ENCODE results near the gene SETD7. TPM values are rescaled to one million over a fixed set of nuclear protein-coding genes. Genes with fewer than 3 reads are reported as not detected.

The SETD7 gene
- total RNA-seq, 2 donors from 2014 or later, result 25.5 to 29.5 TPM

DNA sequence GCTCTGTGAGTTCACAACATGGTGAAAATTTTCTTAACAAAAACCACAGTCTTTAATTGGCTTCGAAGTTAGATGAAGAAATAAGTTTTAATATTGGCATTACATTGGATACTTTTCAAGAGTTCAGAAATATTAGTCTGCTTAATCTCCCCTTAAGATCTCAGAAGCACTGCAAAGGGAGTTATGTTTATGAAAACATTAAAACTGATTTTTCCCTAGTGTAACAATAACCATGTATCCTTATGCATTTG is 1.5 kb downstream of the SETD7 start:
- Histone ChIP-seq H3K36me3 (no peaks in the 10 kb centered on the region), H3K4me1 (no peaks in the 10 kb centered on the region), H3K9me3 (no peaks in the 10 kb centered on the region), H3K9ac (ENCODE audit: low read depth in 2 of 2, low read length in 2 of 2) (peak overlapping the region in 1 of 2 donors; percentile 94), H3K4me3 (no peak overlapping the region), H3K27ac (peak overlapping the region; percentile 92), H3K27me3 (no peaks in the 10 kb centered on the region)
- TF ChIP-seq, protein P1, sequence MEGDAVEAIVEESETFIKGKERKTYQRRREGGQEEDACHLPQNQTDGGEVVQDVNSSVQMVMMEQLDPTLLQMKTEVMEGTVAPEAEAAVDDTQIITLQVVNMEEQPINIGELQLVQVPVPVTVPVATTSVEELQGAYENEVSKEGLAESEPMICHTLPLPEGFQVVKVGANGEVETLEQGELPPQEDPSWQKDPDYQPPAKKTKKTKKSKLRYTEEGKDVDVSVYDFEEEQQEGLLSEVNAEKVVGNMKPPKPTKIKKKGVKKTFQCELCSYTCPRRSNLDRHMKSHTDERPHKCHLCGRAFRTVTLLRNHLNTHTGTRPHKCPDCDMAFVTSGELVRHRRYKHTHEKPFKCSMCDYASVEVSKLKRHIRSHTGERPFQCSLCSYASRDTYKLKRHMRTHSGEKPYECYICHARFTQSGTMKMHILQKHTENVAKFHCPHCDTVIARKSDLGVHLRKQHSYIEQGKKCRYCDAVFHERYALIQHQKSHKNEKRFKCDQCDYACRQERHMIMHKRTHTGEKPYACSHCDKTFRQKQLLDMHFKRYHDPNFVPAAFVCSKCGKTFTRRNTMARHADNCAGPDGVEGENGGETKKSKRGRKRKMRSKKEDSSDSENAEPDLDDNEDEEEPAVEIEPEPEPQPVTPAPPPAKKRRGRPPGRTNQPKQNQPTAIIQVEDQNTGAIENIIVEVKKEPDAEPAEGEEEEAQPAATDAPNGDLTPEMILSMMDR (IDR thresholded peaks at IDR 0.05), result no peak
- no peak for DNase-seq
- intact Hi-C loops (cut with DNase I), result no loop called here

DNA sequence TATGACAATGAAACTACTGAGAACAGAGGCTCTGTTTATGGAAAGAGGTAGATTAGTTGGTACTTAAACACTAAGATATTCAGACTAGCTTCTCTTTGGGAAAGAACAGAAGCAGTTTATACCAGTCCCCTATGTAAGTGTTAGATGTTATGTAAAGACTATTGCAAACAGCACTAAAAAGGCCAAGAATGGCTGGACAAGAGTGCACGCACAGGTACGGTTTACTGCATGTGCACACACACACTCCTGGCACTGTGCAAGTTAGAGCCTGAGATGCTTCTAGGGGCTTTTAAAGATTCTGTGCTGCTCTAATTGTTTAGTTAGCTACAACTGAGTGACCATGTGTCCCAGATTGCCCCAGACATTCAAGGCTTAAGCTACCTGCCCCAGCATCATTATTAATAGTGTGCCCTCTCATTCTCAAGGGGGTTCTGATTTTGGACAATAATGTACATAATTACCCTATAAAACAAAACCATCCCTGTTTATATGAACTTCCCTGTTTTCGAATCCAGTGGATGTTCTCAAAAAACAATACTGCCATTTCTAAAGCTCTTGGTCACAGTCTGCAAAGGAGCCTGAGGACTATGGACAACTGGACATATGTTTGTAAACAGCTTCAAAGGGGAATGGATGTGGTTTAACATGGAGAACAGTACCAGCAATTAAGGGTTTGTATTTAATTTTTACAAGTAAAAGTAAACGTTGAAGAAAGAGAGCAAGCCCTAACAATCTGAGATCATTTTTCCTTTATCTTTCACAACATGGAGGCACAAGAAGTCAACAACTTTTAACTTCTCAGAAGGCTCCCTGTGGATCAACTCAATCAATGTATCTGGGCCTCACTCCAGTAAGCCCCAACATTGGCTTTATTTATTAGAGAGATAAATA is 2.0 kb downstream of the SETD7 start:
- no peaks in the 10 kb centered on the region for H3K4me1 ChIP-seq
- no peaks in the 10 kb centered on the region for H3K9me3 ChIP-seq
- H3K27ac ChIP-seq, result no peak overlapping the region
- no peak for DNase-seq
- peak overlapping the region in 1 of 2 donors; percentile 94 for H3K9ac ChIP-seq (ENCODE audit: low read depth in 2 of 2, low read length in 2 of 2)
- no peaks in the 10 kb centered on the region for H3K27me3 ChIP-seq
- intact Hi-C loops (cut with DNase I), result no loop called here
- H3K4me3 ChIP-seq, result no peak overlapping the region
- H3K36me3 ChIP-seq, result no peaks in the 10 kb centered on the region
- TF ChIP-seq, protein P1 (IDR thresholded peaks at IDR 0.05), result no peak

DNA sequence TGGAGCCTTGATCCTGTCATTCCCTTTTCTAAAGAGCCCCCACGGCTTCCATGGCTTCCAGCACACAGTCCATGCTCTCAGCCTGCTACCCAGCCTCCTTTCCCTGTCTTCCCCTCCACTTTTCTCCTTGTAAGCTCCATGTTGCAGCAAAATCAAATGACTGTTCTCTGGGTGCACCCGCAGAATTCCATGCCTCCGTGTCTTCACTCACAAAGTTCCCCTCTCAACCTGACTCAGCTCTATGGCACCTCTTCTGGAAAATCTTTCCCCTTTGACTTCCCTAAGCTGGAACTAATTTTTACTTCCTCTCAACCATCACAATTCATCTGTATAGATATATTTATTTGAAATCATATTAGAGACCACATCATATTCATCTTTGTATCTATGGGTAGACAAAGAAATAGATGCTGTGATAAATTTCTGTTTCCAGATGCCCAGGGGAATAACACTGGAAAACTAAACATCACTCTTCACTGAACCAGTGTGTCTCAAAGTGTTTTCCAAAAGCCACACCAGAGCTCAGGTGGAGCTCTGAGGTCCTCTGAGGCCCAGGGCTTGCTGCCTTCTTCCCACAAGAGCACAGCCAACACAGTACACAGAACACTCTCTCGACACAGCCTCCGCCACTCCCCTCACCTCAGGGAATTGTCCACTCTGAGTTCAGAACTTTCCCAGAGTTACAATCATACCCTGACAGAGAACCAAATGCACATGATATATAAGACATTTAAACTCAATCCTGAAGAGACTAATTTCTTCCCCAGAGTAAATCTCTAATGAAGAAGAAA is 3.3 kb downstream of the SETD7 start:
- DNase-seq, result no peak
- intact Hi-C loops (cut with DNase I), result no loop called here
- no peaks in the 10 kb centered on the region for H3K27me3 ChIP-seq
- H3K9ac ChIP-seq (ENCODE audit: low read depth in 2 of 2, low read length in 2 of 2), result no peak overlapping the region
- H3K36me3 ChIP-seq, result no peaks in the 10 kb centered on the region
- TF ChIP-seq, protein P1 (IDR thresholded peaks at IDR 0.05), result no peak
- no peak overlapping the region for H3K27ac ChIP-seq
- no peaks in the 10 kb centered on the region for H3K9me3 ChIP-seq
- no peaks in the 10 kb centered on the region for H3K4me1 ChIP-seq
- no peak overlapping the region for H3K4me3 ChIP-seq

DNA sequence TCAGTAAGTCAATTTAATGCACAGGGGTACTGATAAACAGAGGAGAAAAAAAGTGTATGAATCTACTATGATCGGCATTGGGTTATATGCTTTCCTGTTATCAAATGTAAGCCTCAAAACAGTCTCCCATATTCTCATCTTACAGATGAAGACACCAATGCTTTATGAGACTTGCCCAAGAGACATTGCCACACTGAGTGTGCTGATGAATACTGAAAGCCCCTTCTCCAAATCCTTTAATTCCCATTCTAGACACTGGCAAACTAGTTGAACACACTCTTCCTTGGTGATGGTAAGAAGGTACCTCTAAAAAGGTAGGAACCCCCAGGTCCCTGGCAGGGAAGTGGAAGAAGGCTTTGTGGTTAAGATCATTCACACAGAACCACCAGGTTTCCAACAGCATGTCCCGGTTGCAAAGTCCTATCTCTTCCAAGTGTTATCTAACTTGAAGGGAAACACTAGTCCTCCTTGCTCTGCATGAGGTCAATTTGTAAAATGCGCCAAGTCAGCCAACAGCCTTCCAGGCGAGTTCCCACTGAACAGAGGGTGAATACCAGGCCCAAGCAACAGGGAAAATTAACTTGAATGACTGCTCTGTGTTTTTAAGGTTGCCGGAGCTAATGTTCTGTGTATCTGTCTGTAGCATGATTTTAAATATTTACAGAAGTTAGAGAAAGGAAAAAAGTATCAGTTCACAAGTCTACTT is 5.1 kb downstream of the SETD7 start:
- TF ChIP-seq, protein P1 (IDR thresholded peaks at IDR 0.05), result no peak
- peak; percentile 23 for DNase-seq
- no peak overlapping the region for H3K27ac ChIP-seq
- H3K36me3 ChIP-seq, result no peaks in the 10 kb centered on the region
- H3K4me1 ChIP-seq, result no peaks in the 10 kb centered on the region
- H3K27me3 ChIP-seq, result no peaks in the 10 kb centered on the region
- no peak overlapping the region for H3K9ac ChIP-seq (ENCODE audit: low read depth in 2 of 2, low read length in 2 of 2)
- H3K9me3 ChIP-seq, result no peaks in the 10 kb centered on the region
- no peak overlapping the region for H3K4me3 ChIP-seq
- intact Hi-C loops (cut with DNase I), result no loop called here

DNA sequence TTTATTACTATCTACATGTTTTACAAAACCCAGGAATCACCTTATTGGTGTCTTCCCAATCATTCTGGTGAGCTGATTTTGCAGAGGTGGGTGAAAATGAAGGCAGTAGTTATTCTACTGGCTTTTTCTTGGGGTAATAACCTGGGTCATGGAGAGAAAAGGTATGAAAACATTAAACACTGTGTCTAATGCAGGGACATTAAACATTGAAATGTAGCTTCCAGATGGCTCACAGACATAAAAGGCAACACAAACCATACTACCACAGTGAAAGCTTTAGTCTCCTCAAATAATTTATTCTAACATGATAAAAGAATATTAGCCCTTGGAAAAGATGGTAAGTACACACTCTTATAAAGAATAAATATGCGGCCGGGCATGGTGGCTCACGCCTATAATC is 8.0 kb downstream of the SETD7 start:
- DNase-seq, result no peak
- no peaks in the 10 kb centered on the region for H3K36me3 ChIP-seq
- no peak overlapping the region for H3K9ac ChIP-seq (ENCODE audit: low read depth in 2 of 2, low read length in 2 of 2)
- intact Hi-C loops (cut with DNase I), result no loop called here
- no peaks in the 10 kb centered on the region for H3K9me3 ChIP-seq
- no peak overlapping the region for H3K27ac ChIP-seq
- no peaks in the 10 kb centered on the region for H3K4me1 ChIP-seq
- no peaks in the 10 kb centered on the region for H3K27me3 ChIP-seq
- TF ChIP-seq, protein P1 (IDR thresholded peaks at IDR 0.05), result no peak
- H3K4me3 ChIP-seq, result no peak overlapping the region

Measured in colonic mucosa (tissue), 4 donors.